GM18909 (cell line): ENCODE measurements around the gene PDE2A.

Source experiments
- ATAC-seq: cut with Tn5 transposase; IDR thresholded peaks from one replicate; pipeline ENCODE4 v1.9.1; 2021; ENCODE audit warnings: mild to moderate bottlenecking; ENCODE audit not compliant: unreplicated experiment, poor library complexity

PDE2A gene

GRCh38 chr11:72705442-72706365, 31.5 kb upstream of the PDE2A start:
- ATAC-seq: no peak

GRCh38 chr11:72704783-72705265, 30.6 kb upstream of the PDE2A start:
- no peak for ATAC-seq

GRCh38 chr11:72704028-72704782, 30.0 kb upstream of the PDE2A start:
- no peak for ATAC-seq

DNA sequence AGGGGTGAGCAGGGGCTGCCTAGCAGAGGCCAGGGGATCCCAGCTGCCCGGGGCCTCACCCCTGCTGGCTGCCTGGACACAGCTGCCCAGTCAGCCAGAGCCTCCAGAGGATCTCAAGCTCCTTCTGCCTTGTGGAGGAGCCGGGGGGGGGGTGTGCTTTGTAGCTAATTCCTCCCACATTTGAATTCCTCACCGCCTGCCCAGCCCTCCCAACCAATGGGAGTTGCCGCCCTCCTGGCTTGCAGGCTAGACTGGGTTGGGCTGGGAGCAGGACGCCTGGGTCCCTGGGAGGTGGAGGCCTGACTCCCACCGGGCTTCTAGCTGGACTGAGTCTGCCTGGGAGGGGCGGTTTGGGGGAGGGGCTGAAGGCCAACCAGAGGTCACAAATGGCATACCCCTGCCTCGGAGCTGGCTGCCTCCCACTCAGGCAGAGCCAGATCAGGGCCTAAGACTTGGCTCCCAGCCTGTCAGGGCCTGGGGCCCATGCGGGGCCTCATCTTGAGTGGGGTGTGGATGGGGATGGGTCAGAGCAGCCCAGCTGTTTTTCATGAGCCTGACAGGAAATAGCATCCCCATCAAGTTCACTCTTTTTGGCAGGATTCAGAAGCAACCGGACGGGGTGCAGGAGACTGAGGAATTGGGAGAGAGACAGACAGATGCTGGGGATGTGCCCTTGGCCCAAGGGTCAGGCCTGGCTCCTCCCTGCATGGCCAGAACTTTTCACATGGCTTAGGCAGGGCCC, 29.2 kb upstream of the PDE2A start:
- ATAC-seq: no peak

GRCh38 chr11:72702577-72703241, 28.5 kb upstream of the PDE2A start:
- ATAC-seq: no peak

DNA sequence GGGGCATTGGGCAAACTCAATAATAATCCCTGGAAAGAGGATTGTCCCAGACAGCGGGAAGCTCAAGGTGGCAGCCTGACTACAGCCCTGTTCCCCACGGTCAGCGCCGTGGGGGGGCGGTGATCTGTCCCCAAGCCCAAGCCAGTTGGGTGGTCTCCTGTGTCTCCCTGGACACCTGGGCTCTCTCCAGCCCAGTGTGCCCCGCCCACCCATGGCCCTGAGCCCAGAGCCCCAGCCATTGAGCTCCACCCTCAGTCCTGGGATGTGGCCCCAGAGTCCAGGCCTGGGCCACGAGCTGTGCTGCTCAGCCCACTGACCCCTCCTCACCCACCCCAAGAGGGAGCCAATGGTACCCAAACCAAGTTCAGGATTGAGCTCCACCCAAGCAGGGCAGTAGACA, 27.9 kb upstream of the PDE2A start:
- no peak for ATAC-seq

- ATAC-seq: no peak
Measured at GRCh38 chr11:72701466-72701865, 27.2 kb upstream of the PDE2A start.

GRCh38 chr11:72700146-72700545, 25.9 kb upstream of the PDE2A start:
- ATAC-seq: no peak

DNA sequence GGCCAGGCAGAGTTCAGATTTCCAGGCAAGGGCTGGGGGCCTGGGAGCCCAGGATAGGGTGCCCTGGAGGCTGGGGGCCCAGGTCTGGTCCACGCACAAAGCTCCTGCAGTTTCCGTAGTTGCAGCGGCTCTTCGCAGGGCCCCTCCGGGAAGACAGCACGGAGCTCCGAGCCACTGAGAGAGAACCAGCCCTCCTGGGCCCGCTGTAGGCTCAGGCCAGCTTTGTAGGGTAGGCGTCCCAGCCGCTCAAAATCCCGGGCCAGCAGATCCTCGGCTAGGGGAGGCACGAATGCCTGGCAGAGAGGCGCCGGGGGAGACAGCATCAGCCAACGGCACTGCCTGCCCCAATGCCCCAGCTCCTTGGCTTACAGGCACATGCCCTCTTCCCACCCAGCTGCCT, 23.6 kb upstream of the PDE2A start:
- ATAC-seq: no peak

- no peak for ATAC-seq
Measured at GRCh38 chr11:72696866-72697700, 22.9 kb upstream of the PDE2A start.

- ATAC-seq: no peak
Measured at GRCh38 chr11:72695354-72695753, 21.1 kb upstream of the PDE2A start.

DNA sequence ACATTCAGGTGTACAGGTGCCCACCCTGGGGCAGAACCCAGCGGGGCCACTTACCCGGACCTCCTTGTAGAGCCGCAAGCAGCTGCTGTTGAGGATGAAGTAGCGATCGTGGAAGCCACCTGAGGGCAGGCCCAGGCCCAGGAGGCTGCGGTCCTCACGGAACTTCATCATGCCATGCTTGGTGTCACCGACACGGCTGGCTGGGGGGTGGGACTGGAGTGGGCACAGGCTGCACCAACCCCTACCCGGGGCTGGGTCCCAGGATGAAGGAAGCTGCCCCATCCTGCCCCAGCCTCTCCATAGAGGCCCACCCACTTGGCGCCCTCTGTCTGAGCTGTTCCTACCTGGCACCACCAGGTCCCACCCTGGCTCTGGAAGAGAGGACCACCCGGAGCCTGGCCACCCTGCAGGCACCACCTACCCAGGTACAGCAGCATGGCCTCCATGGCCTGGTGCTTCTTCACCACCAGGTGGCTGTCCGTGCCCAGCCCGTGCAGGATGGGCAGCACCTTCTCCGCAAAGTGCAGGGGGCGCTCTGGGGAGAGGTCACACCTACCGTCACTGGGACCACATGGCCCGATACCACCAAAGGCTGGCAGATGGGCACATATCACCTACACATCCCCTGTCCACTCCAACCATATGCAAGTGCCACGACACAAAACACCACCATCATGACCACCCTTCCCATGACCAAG, 19.2 kb upstream of the PDE2A start:
- no peak for ATAC-seq

DNA sequence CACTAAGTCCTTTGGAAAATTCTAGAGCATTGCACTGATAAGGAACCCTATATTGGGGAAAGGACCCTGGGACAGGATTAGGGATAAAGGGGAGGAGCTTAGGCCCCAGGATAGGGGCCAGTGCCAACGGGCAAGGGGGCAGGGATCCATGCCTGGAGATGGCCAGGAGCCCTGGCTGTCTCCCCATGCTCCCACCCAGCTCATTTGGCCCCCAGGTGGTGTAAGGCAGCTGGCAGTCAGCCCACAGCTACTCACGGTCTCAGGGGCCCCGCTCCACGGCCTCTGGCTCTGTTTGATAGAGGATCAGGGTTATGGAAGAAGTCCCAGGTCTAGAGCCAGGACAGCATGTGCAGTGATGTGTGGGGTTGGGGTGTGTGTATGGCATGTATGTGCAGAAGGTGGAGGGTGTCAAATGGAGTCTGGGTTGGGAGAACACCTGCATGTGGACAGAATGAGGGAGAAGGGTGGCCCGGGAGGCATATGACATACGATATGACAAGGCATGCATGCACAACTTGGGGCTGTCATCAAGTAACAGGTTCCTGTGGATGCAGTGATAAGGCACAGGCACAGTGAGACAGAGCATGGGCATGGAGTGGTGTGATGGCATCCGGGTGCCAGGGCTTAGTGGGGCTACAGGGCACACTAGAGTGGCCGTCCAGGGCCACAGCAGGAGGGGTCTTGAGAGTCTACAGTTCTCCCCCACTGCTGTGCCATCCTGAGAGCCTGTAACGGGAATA, 18.4 kb upstream of the PDE2A start:
- no peak for ATAC-seq

DNA sequence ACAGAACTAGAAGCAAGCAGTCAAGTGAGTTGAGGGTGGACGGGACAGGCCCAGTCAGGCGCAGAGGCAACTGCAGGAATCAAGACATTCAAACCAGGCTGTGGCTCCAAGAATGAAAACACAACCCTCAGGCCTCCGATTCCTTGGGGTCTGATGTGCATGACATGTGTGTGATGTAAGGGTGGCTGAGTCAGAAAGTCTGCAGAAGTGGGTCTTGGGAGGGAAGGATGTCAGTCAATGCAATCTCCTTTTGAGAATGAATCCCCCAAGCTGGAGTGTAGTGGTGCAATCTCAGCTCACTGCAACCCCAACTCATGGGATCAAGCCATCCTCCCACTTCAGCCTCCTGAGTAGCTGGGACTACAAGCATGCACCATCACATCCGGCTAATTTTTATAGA, 15.9 kb upstream of the PDE2A start:
- ATAC-seq: no peak

DNA sequence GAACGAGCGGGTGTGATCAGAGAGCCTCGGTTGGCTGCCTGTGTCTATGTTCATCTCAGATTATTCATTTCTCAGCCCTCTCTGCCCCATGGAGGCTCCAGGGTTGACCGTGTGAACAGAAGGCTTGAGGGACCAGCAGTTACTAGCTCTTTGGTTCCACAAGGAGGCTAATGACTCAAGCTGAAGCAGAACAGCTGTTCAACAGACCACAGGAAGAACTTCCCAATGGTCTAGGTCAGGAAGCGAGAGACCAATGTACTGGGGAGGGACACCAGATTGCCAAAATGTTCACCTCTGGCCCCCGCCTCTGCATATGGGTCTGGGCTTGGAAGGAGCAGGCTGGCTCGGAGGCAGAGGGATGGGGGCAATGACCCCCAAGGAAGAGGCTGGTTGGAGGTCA, 14.7 kb upstream of the PDE2A start:
- ATAC-seq: no peak

DNA sequence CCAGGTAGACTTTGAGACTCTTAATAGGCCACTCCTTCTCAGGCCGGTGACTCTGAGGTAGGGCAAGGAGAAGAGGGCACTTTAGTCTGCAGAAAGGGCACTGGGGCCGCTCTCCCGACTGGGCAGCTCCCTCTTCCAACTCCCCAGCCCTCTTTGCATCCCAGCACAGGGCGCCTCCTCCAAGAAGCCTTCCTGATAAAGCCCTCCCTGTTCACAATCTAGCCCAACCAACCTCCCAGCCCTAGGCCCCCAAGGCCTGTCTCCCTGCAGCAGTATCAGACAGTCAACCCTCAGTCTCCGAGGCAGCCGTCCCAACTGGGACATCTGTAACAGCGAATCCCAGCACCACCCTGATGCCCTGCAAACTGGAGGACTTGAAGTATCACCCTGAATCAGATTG, 14.3 kb upstream of the PDE2A start:
- no peak for ATAC-seq

DNA sequence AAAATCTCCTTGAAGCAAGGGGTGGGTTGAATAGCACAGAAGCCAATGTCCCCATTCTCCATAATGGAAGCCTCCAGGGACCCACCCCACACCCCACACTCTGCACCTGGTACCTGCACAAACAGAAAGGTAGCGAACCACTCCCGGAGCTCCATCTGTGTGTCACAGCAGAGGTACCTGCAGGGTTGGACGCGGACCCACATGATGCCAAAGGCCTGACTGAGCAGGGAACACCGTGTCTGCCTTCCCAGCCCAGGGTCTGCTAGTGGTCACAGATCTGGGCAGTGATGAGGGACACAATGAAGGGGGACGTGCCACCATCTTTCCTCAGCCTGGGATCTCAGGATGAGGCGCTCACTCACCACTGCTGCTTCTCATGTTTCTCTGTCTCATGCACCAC, 13.1 kb upstream of the PDE2A start:
- ATAC-seq: no peak

DNA sequence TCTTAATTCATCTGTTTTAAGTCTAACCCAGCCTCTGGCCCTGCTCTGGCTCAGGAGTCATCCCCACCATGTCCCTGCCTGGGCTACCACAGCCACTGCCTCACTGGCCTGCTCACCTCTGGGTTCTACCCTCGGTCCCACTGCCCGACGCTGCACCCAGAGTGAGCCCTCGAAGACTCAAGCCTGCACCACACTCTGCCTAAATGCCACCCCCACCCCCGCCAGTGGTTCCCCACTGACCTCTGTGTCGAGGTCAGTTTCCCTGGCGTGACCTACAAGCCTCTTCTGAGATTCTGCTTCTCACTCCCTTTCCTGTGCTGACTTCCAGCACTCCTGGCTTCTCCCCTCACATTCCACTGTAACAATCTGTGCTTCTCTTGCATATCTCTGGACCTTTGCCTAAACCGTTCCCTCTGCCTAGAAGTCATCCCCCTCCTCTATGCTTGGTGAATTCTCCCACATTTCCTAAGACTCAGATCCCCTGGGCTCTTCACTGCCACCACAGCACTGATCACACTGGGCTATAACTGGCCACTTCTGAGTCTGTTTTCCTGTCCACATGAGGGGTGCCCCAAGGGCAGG, 12.5 kb upstream of the PDE2A start:
- no peak for ATAC-seq
